Measurements from ENCODE around the gene PLCH1.

The PLCH1 gene

GRCh38 chr3:155455765-155456164, 289.1 kb downstream of the PLCH1 start:
- no peak for FAIRE-seq

DNA sequence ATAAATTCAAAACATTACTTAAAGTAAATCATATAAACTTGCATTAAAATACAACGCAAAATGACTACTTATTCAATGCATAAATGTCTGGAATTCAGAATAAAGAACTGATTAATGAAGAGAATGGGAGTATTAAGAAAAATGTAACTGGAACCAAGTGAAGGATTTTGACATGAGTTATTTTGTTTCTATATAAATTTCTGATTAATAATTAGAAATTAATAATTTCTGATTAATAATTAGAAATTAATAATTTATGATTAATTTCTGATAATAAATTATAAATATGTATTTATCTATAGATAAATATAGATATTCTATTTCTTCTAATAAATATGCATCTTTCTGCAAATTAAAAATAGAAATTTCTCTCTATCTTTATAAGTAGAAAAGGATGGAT, 291.4 kb downstream of the PLCH1 start:
- peak; percentile 95 for FAIRE-seq

DNA sequence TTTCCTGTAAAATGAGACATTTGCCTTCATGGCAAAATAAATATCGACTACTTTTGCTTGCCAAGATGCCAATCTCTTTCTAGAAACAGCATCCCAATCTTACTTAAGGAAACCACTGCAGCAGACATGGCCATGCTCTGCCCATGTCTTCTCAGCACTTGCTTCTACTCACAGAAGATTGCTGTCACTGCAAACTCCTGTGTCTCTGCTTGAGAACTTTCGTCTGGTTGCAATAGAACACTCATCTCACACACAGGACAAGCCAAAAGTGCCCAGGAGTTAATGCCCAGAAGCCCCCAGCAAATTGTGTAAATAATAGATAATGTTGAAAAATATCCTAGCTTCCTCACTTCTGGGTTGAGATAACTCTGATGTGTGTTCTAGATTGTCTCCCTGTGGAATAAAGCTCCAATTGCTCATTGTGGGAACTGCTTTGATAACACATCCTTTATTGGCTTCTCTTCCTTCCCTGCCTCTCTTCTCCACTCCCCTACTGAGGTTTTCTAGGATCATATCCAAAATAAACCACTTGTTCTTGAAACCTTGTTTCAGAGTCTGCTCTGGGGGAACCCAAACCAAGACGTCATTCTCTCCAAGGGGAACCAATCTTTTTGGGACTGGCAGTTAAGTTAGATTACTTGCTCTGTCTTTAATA, 295.1 kb downstream of the PLCH1 start:
- FAIRE-seq = no peak

DNA sequence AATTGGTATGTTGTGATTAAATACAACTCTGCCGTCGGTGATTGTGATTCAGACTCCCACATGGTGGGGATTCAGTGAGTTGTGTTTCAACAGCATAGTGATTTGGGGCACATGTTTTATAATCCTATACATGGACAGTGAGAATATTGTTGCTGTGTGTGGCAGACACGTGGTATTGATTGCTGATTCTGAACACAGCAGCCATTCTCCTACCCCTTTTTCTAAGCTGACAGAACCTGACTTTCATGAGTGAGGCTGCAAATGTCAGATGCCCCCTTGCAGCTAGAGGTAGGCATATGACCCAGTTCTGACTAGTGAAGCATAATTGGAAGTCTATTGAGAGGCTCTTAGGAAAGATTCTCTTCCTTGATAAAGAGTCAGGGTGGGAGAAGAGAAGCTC, 296.3 kb downstream of the PLCH1 start:
- FAIRE-seq = no peak

DNA sequence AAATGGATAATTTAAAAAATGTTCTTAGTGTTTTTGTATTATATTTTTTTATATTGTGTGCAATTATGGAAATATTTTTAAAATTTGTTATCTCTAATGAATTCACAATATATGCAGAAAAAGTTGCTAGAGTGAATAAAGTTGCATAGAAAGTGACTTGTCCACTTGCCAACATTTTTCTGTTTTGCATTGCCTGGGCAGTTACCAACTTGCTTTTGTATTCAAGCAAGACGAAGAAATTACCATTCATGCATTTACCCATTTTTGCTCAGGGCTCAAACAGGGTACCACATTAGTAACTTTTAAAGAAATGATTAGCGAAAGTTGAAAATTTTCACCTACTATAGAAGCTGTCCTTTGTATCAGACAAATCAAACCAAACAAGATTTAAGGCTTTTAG, 298.5 kb downstream of the PLCH1 start:
- no peak for FAIRE-seq

GRCh38 chr3:155444771-155445170, 300.1 kb downstream of the PLCH1 start:
- no peak for FAIRE-seq

DNA sequence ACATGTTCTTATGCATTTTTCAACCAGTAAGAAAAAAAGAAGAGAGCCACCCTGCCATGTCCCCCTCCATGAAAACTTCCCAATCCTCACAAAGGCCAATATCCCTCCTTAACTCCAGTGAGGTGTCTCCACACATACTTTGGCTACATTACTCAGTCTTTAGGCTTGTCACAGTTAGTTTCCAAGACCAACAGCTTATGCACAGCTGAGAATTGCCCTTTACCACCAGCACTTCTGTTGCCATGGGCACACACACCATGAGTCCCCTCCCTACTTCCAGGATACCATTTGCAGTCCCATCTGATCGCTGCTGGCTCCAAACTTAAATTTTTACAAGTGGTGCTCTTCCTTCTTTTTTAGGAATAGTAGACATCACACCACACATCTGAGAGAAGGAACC, 301.1 kb downstream of the PLCH1 start:
- FAIRE-seq = no peak

DNA sequence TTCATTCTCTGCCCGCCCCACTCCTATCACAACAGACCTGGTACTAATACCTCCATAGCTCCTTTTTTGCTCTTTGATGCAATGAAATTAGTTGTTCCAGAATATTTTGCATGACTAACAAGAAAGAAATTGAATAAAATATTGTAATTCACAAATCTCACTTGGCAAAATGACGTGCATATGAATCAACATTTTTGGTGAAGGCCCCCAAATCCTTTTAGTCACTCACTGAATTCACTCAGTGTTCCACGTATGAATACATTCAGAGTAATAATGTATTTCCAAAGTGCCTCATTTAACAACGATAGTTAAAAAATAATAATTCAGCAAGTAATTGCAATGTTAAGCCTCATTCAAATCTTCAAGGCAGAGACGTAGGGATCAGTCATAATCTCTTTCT, 302.8 kb downstream of the PLCH1 start:
- no peak for FAIRE-seq

GRCh38 chr3:155441506-155441905, 303.4 kb downstream of the PLCH1 start:
- FAIRE-seq = no peak

GRCh38 chr3:155441026-155441425, 303.8 kb downstream of the PLCH1 start:
- FAIRE-seq = no peak

DNA sequence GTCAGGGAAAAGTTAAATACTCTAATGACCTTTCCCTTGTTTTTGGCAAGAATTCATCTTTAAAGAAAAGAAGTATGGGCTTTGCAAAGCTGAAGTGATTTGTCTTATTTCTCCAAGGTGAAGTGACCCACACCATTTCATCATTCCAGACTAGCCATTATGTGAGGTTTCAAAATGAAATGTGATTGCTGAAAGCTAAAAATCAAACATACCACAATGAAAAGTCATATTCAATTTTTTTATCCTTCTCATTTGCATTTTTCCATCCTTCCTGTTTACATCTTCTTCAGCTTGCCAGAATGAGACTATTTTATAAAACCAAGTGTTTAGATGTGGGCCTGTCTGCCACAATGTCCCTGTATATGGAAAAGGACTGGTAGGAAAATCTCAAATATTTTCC, 309.1 kb downstream of the PLCH1 start:
- no peak for FAIRE-seq

DNA sequence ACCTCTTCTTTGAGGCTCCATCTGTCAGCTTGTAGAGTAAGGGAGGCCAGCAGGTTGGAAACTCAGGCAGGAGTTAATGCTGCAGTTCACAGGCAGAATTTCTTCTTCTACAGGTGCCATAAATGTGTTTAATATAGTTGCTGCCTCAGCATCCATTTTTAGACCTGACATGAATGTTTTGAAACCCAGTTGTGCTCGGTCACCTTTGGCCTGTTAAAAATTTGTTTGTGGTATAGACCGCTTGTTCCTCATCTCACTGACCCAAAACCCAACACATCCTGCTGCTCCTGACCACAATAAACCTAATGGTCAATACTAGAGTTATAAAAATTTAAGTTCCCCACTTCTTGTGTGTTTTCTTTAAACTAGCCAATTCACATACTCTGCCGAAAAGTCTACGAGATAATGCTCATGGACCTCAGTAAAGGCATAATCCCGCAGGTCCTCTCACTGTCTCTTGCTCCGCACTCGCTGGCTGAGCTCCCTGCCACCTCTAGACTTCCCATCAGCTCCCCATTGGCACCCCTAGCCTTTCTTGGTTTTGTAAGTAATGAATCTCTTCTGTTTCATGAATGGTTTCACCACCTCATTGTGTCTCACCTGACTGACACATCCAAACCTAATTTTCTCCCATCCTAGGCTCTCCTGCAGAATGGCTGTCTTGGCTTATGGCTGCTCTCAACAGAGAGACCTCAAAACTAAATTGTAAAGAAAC, 312.9 kb downstream of the PLCH1 start:
- no peak for FAIRE-seq

GRCh38 chr3:155428563-155428962, 316.3 kb downstream of the PLCH1 start:
- FAIRE-seq = no peak

DNA sequence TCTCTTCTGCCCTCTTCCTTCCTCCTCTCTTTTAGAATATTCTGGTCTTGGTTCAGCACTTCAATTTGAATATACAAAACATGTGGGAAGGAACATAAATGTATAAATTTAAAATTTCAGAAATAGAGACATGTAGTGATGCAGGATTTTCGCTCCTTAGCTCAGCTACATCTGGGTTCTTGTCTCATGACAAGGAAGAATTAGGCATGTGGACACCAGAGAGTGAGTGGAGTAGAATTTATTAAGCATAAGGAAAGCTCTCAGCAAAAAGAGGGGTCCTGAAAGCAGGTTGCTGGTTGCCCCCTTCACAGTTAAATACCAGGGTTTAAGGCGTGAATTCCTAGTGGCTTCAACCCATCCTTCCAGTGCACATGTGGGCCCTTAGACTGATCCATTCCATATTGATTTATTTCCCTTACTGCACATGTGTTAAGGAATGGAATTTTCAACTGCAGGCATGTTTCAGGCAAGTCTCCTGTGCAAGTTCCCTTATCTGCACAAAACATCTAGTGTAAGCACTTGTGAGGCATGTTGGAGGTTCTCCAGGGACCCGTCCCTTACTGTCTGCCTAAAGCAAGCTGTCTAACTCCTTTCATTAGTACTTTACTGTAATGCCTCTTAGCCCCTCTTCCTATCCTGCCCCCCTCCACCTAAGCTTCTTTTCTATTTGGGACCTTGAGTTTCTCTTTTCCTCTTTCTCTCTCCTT, 318.2 kb downstream of the PLCH1 start:
- no peak for FAIRE-seq

DNA sequence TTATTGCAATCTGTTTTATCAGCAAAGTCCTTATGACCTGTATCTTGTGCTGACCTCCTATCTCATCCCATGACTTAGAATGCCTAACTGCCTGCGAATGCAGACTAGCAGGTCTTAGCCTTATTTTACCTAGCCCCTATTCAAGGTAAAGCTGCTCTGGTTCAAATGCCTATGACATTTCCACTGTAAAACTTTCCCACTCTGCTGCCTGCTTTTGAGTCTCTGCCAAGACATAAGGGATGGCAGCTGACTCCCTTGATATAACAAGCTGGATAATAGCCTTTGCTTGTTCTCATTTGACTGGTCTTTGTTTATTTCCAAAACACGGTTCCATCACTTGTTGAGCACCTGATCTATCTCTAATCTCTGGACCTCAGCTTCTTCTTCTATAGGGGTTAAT, 319.5 kb downstream of the PLCH1 start:
- no peak for FAIRE-seq

DNA sequence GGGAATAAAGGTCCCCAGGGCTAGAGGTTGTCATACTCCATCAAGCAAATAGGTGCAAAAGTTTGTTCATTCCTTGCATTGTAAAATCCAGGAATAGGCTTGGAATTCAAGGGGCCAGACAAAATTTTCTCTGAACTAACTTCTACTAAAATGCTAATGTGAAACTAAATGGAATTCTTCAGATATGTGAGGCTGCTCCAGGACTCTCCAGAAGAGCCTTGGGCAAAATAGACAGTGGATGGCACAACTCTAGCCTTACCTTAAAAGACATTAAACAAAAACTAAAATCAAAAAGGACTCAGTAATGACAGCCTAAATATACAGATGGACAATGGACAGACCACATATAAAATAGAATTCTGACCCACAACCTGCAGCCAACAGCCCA, 320.6 kb downstream of the PLCH1 start:
- no peak for FAIRE-seq

DNA sequence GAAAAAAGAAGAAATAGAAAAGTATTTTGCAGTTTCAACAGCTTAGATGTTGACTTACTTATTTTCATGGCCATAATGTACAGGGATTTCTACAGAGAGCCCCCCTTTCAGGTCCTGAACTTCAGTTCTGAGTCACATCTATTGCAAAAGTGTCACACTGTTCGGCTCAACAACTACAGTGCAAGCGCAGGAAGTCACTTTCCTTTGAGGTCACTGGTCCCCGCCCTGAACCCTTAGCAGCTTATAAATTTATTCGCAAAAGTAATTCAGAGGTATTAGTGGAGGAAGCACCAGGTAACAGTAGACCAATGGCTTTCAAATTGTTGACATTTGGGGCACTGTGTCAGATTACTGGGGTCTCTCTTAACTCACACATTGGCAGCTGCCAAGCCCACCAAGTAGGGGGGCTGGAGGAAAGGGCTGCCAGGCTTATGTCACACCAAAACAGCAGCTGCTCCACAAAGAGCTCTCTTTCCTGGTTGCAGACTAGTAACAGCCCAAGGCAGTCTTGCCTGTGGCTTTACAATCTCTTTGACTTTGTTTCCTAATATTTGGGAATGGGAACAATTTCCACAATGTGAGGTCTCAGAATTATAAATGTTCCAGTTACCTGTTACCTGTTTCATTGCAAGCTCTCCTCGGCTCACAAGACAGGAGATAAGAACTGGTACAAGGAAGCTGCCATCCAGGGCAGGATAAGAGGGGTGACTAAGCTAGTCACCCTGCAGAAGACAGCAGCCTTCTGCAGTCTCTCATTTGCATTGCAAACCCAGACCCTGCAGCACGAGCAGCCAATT, 321.1 kb downstream of the PLCH1 start:
- no peak for FAIRE-seq

DNA sequence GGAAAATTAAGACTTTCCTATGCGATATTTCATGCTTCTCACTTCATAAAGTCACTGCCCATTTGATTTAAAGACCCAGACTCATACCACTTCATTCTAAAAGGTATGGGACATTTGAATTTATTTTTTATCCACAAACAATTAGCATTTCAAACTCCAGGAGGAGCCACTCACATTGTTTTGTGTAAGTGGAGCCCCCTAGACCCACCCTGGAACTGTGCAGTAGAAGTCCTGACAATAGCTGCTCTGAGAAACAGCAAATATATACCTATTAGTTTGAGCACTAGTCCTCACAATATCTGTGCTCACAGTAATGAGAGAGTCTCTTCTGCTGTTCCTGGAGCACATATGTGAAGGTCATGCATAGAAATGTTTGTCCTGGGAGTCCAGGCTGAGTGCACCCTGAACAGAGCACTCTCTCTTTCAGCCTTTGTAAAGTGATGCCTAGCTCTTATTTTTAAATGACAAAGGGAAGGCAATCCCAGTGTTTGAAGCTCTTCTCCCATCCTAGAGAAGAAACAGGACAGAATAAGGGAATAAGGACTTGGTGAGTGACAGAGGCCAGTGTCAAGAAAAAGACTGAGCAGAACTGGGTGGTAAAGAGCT, 323.9 kb downstream of the PLCH1 start:
- no peak for FAIRE-seq

DNA sequence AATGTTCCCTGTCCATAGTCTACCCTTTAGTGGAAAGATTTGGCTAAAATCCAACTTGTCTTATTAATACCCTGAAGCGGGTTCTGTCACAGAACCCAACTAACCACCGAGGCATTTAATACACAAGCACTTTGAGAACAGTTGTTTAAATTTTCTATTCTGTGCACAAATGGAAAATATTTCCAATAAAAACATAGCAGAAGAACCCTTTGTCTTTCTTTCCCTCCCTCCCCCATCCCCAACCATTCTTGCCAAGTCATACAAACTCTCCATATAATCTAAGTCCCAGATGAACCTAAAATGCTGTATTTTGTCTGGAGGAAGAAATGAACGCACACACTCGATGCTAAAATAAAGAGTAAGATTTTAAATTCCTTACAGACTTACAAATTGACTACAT, 324.5 kb downstream of the PLCH1 start:
- FAIRE-seq = no peak

- no peak for FAIRE-seq
Measured at GRCh38 chr3:155418407-155418806, 326.5 kb downstream of the PLCH1 start.

GRCh38 chr3:155417119-155417517, 327.8 kb downstream of the PLCH1 start:
- FAIRE-seq = no peak

DNA sequence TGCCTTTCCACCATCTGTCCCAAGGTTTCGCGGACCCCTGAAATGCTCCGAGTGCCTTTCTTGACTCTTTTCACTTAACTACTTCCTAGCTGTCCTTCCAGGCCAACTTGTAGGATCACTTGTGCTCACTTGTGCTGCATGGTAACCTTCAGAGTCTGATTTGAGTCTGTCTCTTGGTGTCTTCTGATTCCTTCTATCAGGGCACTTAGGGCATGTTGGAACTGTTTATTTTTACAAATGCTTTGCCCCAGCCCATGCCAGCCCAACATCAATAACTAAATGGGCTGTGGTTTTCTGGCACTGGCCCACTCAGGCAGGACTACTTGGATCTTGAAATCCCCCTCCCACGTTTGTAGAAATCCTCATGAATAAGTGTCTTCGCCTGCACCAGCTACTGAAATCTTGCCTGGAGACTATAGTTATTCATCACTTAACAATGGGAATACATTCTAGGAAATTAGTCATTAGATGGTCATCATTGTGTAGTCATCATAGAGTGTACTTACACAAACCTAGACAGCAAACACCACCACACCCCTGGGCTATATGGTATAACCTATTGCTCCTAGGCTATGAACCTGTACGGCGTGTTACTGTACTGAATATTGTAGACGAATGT, 328.3 kb downstream of the PLCH1 start:
- no peak for FAIRE-seq
